ENCODE measurements around the gene STXBP4.

The STXBP4 gene

DNA sequence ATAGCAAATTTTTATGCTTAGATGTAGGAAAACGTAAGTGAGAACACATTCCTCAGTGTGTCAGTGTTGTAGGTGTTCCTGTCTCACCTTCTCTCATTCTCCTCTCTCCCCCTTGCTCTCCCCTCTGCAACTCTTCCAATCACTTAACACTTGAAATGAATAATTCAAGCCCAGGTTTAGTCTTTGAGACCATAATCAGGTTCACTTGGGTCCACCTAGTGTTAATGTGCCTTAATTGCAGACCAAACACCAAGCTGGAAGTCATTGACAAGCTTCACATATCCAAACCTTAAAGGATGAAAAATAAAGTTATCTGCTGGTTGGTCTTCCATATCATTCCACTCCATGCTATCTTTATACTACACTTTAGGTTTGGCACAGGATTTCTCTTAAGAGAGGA is 37.0 kb downstream of the STXBP4 start:
- ATAC-seq, result no peak
- no peak for TF ChIP-seq CSDC2 (CRISPR knock-in tag; IDR thresholded peaks at IDR 0.05)
- no peak for TF ChIP-seq ZFP3 (CRISPR knock-in tag; IDR thresholded peaks at IDR 0.05)
- no peak for TF ChIP-seq CSRNP3 (CRISPR knock-in tag; IDR thresholded peaks at IDR 0.05)
- TF ChIP-seq SNAI2 (CRISPR knock-in tag; IDR thresholded peaks at IDR 0.05), result no peak
- TF ChIP-seq POU6F1 (CRISPR knock-in tag; IDR thresholded peaks at IDR 0.05; ENCODE audit: borderline replicate concordance, low read depth), result no peak
- no peak for TF ChIP-seq OSR1 (CRISPR knock-in tag; IDR thresholded peaks at IDR 0.05)
- TF ChIP-seq GLIS3 (CRISPR knock-in tag; IDR thresholded peaks at IDR 0.05), result no peak
- TF ChIP-seq ISL1 (CRISPR knock-in tag; IDR thresholded peaks at IDR 0.05), result no peak
- TF ChIP-seq ZFP30 (CRISPR knock-in tag; IDR thresholded peaks at IDR 0.05), result no peak
- TF ChIP-seq ZNF70 (CRISPR knock-in tag; IDR thresholded peaks at IDR 0.05), result no peak
- TF ChIP-seq ZC3H10 (CRISPR knock-in tag; IDR thresholded peaks at IDR 0.05), result no peak
- no peak for TF ChIP-seq TOX (CRISPR knock-in tag; IDR thresholded peaks at IDR 0.05; ENCODE audit: borderline replicate concordance)
- TF ChIP-seq ARNTL (CRISPR knock-in tag; IDR thresholded peaks at IDR 0.05; ENCODE audit: borderline replicate concordance, low read depth), result no peak
- no peak for TF ChIP-seq TSHZ2 (CRISPR knock-in tag; IDR thresholded peaks at IDR 0.05)
- TF ChIP-seq, protein P1, sequence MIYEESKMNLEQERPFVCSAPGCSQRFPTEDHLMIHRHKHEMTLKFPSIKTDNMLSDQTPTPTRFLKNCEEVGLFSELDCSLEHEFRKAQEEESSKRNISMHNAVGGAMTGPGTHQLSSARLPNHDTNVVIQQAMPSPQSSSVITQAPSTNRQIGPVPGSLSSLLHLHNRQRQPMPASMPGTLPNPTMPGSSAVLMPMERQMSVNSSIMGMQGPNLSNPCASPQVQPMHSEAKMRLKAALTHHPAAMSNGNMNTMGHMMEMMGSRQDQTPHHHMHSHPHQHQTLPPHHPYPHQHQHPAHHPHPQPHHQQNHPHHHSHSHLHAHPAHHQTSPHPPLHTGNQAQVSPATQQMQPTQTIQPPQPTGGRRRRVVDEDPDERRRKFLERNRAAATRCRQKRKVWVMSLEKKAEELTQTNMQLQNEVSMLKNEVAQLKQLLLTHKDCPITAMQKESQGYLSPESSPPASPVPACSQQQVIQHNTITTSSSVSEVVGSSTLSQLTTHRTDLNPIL (CRISPR knock-in tag; IDR thresholded peaks at IDR 0.05; ENCODE audit: low read depth), result no peak
- TF ChIP-seq PPARA (CRISPR knock-in tag; IDR thresholded peaks at IDR 0.05; ENCODE audit: borderline replicate concordance), result no peak
- TF ChIP-seq RARB (CRISPR knock-in tag; IDR thresholded peaks at IDR 0.05), result no peak
- no peak for TF ChIP-seq ESRRG (CRISPR knock-in tag; IDR thresholded peaks at IDR 0.05)
- TF ChIP-seq ZNF565 (CRISPR knock-in tag; conservative IDR thresholded peaks at IDR 0.05; ENCODE audit: low read depth), result no peak
- no peak for TF ChIP-seq TCF4 (CRISPR knock-in tag; IDR thresholded peaks at IDR 0.05; ENCODE audit: borderline replicate concordance)

GRCh38 chr17:55023626-55024025 is 55.1 kb downstream of the STXBP4 start:
- no peak for TF ChIP-seq ZC3H10 (CRISPR knock-in tag; IDR thresholded peaks at IDR 0.05)
- TF ChIP-seq, protein P2, sequence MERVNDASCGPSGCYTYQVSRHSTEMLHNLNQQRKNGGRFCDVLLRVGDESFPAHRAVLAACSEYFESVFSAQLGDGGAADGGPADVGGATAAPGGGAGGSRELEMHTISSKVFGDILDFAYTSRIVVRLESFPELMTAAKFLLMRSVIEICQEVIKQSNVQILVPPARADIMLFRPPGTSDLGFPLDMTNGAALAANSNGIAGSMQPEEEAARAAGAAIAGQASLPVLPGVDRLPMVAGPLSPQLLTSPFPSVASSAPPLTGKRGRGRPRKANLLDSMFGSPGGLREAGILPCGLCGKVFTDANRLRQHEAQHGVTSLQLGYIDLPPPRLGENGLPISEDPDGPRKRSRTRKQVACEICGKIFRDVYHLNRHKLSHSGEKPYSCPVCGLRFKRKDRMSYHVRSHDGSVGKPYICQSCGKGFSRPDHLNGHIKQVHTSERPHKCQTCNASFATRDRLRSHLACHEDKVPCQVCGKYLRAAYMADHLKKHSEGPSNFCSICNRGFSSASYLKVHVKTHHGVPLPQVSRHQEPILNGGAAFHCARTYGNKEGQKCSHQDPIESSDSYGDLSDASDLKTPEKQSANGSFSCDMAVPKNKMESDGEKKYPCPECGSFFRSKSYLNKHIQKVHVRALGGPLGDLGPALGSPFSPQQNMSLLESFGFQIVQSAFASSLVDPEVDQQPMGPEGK (CRISPR knock-in tag; IDR thresholded peaks at IDR 0.05; ENCODE audit: borderline replicate concordance), result no peak
- TF ChIP-seq ZNF8 (CRISPR knock-in tag; IDR thresholded peaks at IDR 0.05), result no peak
- no peak for TF ChIP-seq ESRRG (CRISPR knock-in tag; IDR thresholded peaks at IDR 0.05)
- TF ChIP-seq, protein P1 (CRISPR knock-in tag; IDR thresholded peaks at IDR 0.05; ENCODE audit: low read depth), result no peak
- no peak for TF ChIP-seq ZNF70 (CRISPR knock-in tag; IDR thresholded peaks at IDR 0.05)
- no peak for TF ChIP-seq OSR1 (CRISPR knock-in tag; IDR thresholded peaks at IDR 0.05)
- TF ChIP-seq CSDC2 (CRISPR knock-in tag; IDR thresholded peaks at IDR 0.05), result no peak
- no peak for TF ChIP-seq TOX (CRISPR knock-in tag; IDR thresholded peaks at IDR 0.05; ENCODE audit: borderline replicate concordance)
- TF ChIP-seq ARNTL (CRISPR knock-in tag; IDR thresholded peaks at IDR 0.05; ENCODE audit: borderline replicate concordance, low read depth), result no peak
- no peak for TF ChIP-seq RARB (CRISPR knock-in tag; IDR thresholded peaks at IDR 0.05)
- TF ChIP-seq POU6F1 (CRISPR knock-in tag; IDR thresholded peaks at IDR 0.05; ENCODE audit: borderline replicate concordance, low read depth), result no peak
- no peak for ATAC-seq
